GM13977 (cell line): ENCODE data around the gene LAMA4.

Source experiments
- DNase-seq: peaks from one replicate; pipeline ENCODE4 v3.0.0; 2012; ENCODE audit warnings: low spot score
- CTCF ChIP-seq: IDR thresholded peaks from 2 replicates; pipeline ENCODE4 v1.5.1; 2012; ENCODE audit warnings: mild to moderate bottlenecking, control low read depth; ENCODE audit not compliant: insufficient read depth; ENCODE audit errors: extremely low read depth, missing control alignments
- in situ Hi-C: fragments of 300-500 bp; cut with MboI; formaldehyde crosslinking; loops from one replicate; pipeline ENCODE4 v1.12.0; 2022; ENCODE audit warnings: low sequenced_read_pairs, low pct_unique_long_range_greater_than_20kb, mixed read lengths, inconsistent platforms; ENCODE audit not compliant: unreplicated experiment

LAMA4 gene

GRCh38 chr6:112253841-112254816, at the start of gene LAMA4:
TSS of gene LAMA4 (minus strand) at chr6:112254567. CDS start at chr6:112254150, 417 bp downstream.
- in situ Hi-C loops, result no loop called here
- peak; percentile 10 for DNase-seq
- no peak for TF ChIP-seq CTCF

- in situ Hi-C loops, result loop anchor here (10.0 kb wide), 1 partner anchor 127 kb away; no protein-coding TSS in a partner anchor
- TF ChIP-seq CTCF, result no peak
Observed at GRCh38 chr6:112302142-112302705, 47.9 kb upstream of the LAMA4 start.

GRCh38 chr6:112300896-112301295, 46.5 kb upstream of the LAMA4 start:
- DNase-seq, result no peak
- in situ Hi-C loops, result loop anchor here (10.0 kb wide), 1 partner anchor 126 kb away; no protein-coding TSS in a partner anchor
- no peak for TF ChIP-seq CTCF

More at GRCh38 chr6:112302142-112302705, 47.9 kb upstream of the LAMA4 start:
- no peak for DNase-seq

GRCh38 chr6:112298816-112299281, 44.5 kb upstream of the LAMA4 start:
- in situ Hi-C loops, result no loop called here
- TF ChIP-seq CTCF, result no peak
- no peak for DNase-seq

- DNase-seq, result no peak
- in situ Hi-C loops, result no loop called here
- TF ChIP-seq CTCF, result no peak
Observed at GRCh38 chr6:112298021-112298745, 43.8 kb upstream of the LAMA4 start.

GRCh38 chr6:112296694-112297093, 42.3 kb upstream of the LAMA4 start:
- in situ Hi-C loops, result no loop called here
- no peak for TF ChIP-seq CTCF
- no peak for DNase-seq
